IPS-18c (cell line): ENCODE data around the gene BLNK.
"Not testable (repeated sequence)": the region's sequence is repeated elsewhere in the genome, so short reads cannot be mapped to it uniquely, and the experiment has no call there.

Experiments
- H3K4me3 ChIP-seq: 2 replicates; pipeline ENCODE4 v1.7.0; 2013; ENCODE audit warnings: low read depth, mild to moderate bottlenecking, low read length, moderate library complexity; ENCODE audit not compliant: insufficient read depth
- H3K9me3 ChIP-seq: one replicate; pipeline ENCODE4 v1.6.1; 2013; ENCODE audit warnings: mild to moderate bottlenecking, low read length, moderate library complexity; ENCODE audit not compliant: control insufficient read depth, insufficient read depth

Gene BLNK

GRCh38 chr10:96271016-96271815, at the start of gene BLNK:
Gene BLNK, minus strand, starts transcription at chr10:96271569. Its CDS starts 171 bp downstream, at chr10:96271398.
- H3K9me3 ChIP-seq: no peaks in the 10 kb centered on the region
- no peak within 1 kb of the TSS for H3K4me3 ChIP-seq

GRCh38 chr10:96319754-96320474, 48.5 kb upstream of the BLNK start:
- H3K4me3 ChIP-seq: no peak overlapping the region

GRCh38 chr10:96317067-96317833, 45.9 kb upstream of the BLNK start:
- H3K4me3 ChIP-seq: no peak overlapping the region
- no peaks in the 10 kb centered on the region for H3K9me3 ChIP-seq

More at GRCh38 chr10:96319754-96320474, 48.5 kb upstream of the BLNK start:
- no peaks in the 10 kb centered on the region for H3K9me3 ChIP-seq

- Histone ChIP-seq H3K4me3 (no peak overlapping the region), H3K9me3 (no peaks in the 10 kb centered on the region)
Measured at GRCh38 chr10:96313344-96313743, 42.0 kb upstream of the BLNK start.

- Histone ChIP-seq H3K9me3 (no peaks in the 10 kb centered on the region), H3K4me3 (no peak overlapping the region)
Measured at GRCh38 chr10:96311180-96311715, 39.9 kb upstream of the BLNK start.

- Histone ChIP-seq H3K4me3 (no peak overlapping the region), H3K9me3 (no peaks in the 10 kb centered on the region)
Measured at GRCh38 chr10:96310321-96310669, 38.9 kb upstream of the BLNK start.

GRCh38 chr10:96309628-96310320, 38.4 kb upstream of the BLNK start:
- Histone ChIP-seq H3K4me3 (no peak overlapping the region), H3K9me3 (no peaks in the 10 kb centered on the region)

GRCh38 chr10:96308854-96309253, 37.5 kb upstream of the BLNK start:
- H3K9me3 ChIP-seq, H3K4me3 ChIP-seq: not testable (repeated sequence)

GRCh38 chr10:96306516-96306915, 35.1 kb upstream of the BLNK start:
- H3K4me3 ChIP-seq: no peak overlapping the region

GRCh38 chr10:96305019-96305418, 33.6 kb upstream of the BLNK start:
- Histone ChIP-seq H3K9me3 (no peaks in the 10 kb centered on the region), H3K4me3 (no peak overlapping the region)

More at GRCh38 chr10:96306516-96306915, 35.1 kb upstream of the BLNK start:
- no peaks in the 10 kb centered on the region for H3K9me3 ChIP-seq

- Histone ChIP-seq H3K9me3 (no peaks in the 10 kb centered on the region), H3K4me3 (no peak within 1 kb of the TSS)
Measured at GRCh38 chr10:96304230-96304629, 32.9 kb upstream of the BLNK start, which contains the start of gene DNTT. Gene DNTT, plus strand, starts transcription at chr10:96304434. Its CDS starts 64 bp downstream, at chr10:96304498.

GRCh38 chr10:96301616-96302015, 30.2 kb upstream of the BLNK start:
- H3K9me3 ChIP-seq: no peaks in the 10 kb centered on the region
- no peak overlapping the region for H3K4me3 ChIP-seq

- Histone ChIP-seq H3K9me3 (no peaks in the 10 kb centered on the region), H3K4me3 (no peak overlapping the region)
Measured at GRCh38 chr10:96299383-96299782, 28.0 kb upstream of the BLNK start.

- H3K9me3 ChIP-seq: no peaks in the 10 kb centered on the region
- no peak overlapping the region for H3K4me3 ChIP-seq
Measured at GRCh38 chr10:96298362-96298761, 27.0 kb upstream of the BLNK start.

- no peak overlapping the region for H3K4me3 ChIP-seq
Measured at GRCh38 chr10:96297486-96297885, 26.1 kb upstream of the BLNK start.

GRCh38 chr10:96295475-96295874, 24.1 kb upstream of the BLNK start:
- Histone ChIP-seq H3K9me3 (no peaks in the 10 kb centered on the region), H3K4me3 (no peak overlapping the region)

More at GRCh38 chr10:96297486-96297885, 26.1 kb upstream of the BLNK start:
- no peaks in the 10 kb centered on the region for H3K9me3 ChIP-seq
